ENCODE results near the gene MGAT5.

MGAT5 gene

GRCh38 chr2:134323777-134324176, 69.9 kb downstream of the MGAT5 start:
- FAIRE-seq = peak; percentile 9
- no peak for DNase-seq (ENCODE audit: extremely low spot score, insufficient read length, low read depth)

GRCh38 chr2:134324430-134324829, 70.6 kb downstream of the MGAT5 start:
- no peak for FAIRE-seq
- no peak for DNase-seq (ENCODE audit: extremely low spot score, insufficient read length, low read depth)

GRCh38 chr2:134324947-134325346, 71.1 kb downstream of the MGAT5 start:
- FAIRE-seq = peak; percentile 64
- DNase-seq (ENCODE audit: extremely low spot score, insufficient read length, low read depth) = no peak

- DNase-seq (ENCODE audit: extremely low spot score, insufficient read length, low read depth) = no peak
- FAIRE-seq = no peak
Measured at GRCh38 chr2:134325696-134326095, 71.8 kb downstream of the MGAT5 start.

- no peak for FAIRE-seq
Measured at GRCh38 chr2:134327367-134327766, 73.5 kb downstream of the MGAT5 start.

GRCh38 chr2:134331081-134331480, 77.2 kb downstream of the MGAT5 start:
- no peak for FAIRE-seq

More at GRCh38 chr2:134327367-134327766, 73.5 kb downstream of the MGAT5 start:
- DNase-seq (ENCODE audit: extremely low spot score, insufficient read length, low read depth) = no peak

GRCh38 chr2:134333646-134334189, 79.8 kb downstream of the MGAT5 start:
- no peak for DNase-seq (ENCODE audit: extremely low spot score, insufficient read length, low read depth)

More at GRCh38 chr2:134331081-134331480, 77.2 kb downstream of the MGAT5 start:
- DNase-seq (ENCODE audit: extremely low spot score, insufficient read length, low read depth) = no peak

GRCh38 chr2:134334542-134335353, 80.9 kb downstream of the MGAT5 start:
- DNase-seq (ENCODE audit: extremely low spot score, insufficient read length, low read depth) (no peak), FAIRE-seq (no peak)

More at GRCh38 chr2:134333646-134334189, 79.8 kb downstream of the MGAT5 start:
- FAIRE-seq = no peak

- peak; percentile 9 for FAIRE-seq
- no peak for DNase-seq (ENCODE audit: extremely low spot score, insufficient read length, low read depth)
Measured at GRCh38 chr2:134335601-134336000, 81.7 kb downstream of the MGAT5 start.

- peak; percentile 3 for DNase-seq (ENCODE audit: extremely low spot score, insufficient read length, low read depth)
- peak; percentile 38 for FAIRE-seq
Measured at GRCh38 chr2:134336352-134336751, 82.5 kb downstream of the MGAT5 start.

GRCh38 chr2:134336921-134337320, 83.0 kb downstream of the MGAT5 start:
- FAIRE-seq (peak; percentile 9), DNase-seq (ENCODE audit: extremely low spot score, insufficient read length, low read depth) (no peak)

- FAIRE-seq (no peak), DNase-seq (ENCODE audit: extremely low spot score, insufficient read length, low read depth) (no peak)
Measured at GRCh38 chr2:134337631-134338030, 83.8 kb downstream of the MGAT5 start.

GRCh38 chr2:134338208-134338607, 84.3 kb downstream of the MGAT5 start:
- no peak for DNase-seq (ENCODE audit: extremely low spot score, insufficient read length, low read depth)
- FAIRE-seq = no peak

- FAIRE-seq (no peak), DNase-seq (ENCODE audit: extremely low spot score, insufficient read length, low read depth) (no peak)
Measured at GRCh38 chr2:134341476-134341875, 87.6 kb downstream of the MGAT5 start.

GRCh38 chr2:134344954-134345697, 91.3 kb downstream of the MGAT5 start:
- FAIRE-seq = no peak
- no peak for DNase-seq (ENCODE audit: extremely low spot score, insufficient read length, low read depth)

- no peak for FAIRE-seq
Measured at GRCh38 chr2:134346141-134346540, 92.3 kb downstream of the MGAT5 start.

GRCh38 chr2:134347756-134348155, 93.9 kb downstream of the MGAT5 start:
- DNase-seq (ENCODE audit: extremely low spot score, insufficient read length, low read depth) (no peak), FAIRE-seq (no peak)

More at GRCh38 chr2:134346141-134346540, 92.3 kb downstream of the MGAT5 start:
- no peak for DNase-seq (ENCODE audit: extremely low spot score, insufficient read length, low read depth)

- FAIRE-seq (no peak), DNase-seq (ENCODE audit: extremely low spot score, insufficient read length, low read depth) (no peak)
Measured at GRCh38 chr2:134348239-134348638, 94.4 kb downstream of the MGAT5 start.

GRCh38 chr2:134348760-134349159, 94.9 kb downstream of the MGAT5 start:
- FAIRE-seq (no peak), DNase-seq (ENCODE audit: extremely low spot score, insufficient read length, low read depth) (no peak)

- FAIRE-seq = no peak
- DNase-seq (ENCODE audit: extremely low spot score, insufficient read length, low read depth) = no peak
Measured at GRCh38 chr2:134351016-134351415, 97.1 kb downstream of the MGAT5 start.

- no peak for FAIRE-seq
- no peak for DNase-seq (ENCODE audit: extremely low spot score, insufficient read length, low read depth)
Measured at GRCh38 chr2:134351899-134352298, 98.0 kb downstream of the MGAT5 start.
